GM23338 (cell line): ENCODE data around the gene HSPA9. TPM values are rescaled to one million over a fixed set of nuclear protein-coding genes. Genes with fewer than 3 reads are reported as not detected.
A peak's percentile ranks its signal among the peaks of the same experiment; 100 is the strongest.

Experiments used
- ATAC-seq: fragments of 200-7000 bp; cut with Tn5 transposase; 3 replicates; pipeline ENCODE4 v1.9.1; 2020
- DNase-seq: peaks from one replicate; pipeline ENCODE4 v3.0.0-alpha.2; 2015; ENCODE audit warnings: low spot score
- H2AFZ ChIP-seq: fragments of 200-600 bp; sonication (generic); 2 replicates; pipeline ENCODE4 v1.8.0; 2016; ENCODE audit warnings: antibody characterized with exemption, mild to moderate bottlenecking, moderate library complexity
- H3F3A ChIP-seq: fragments of 200-600 bp; sonication (generic); replicated peaks from 2 replicates; pipeline ENCODE4 v1.8.0; 2017; ENCODE audit warnings: antibody characterized with exemption, mixed run types, low read depth
- H3K27ac ChIP-seq: fragments of 200-600 bp; sonication (generic); 2 replicates; pipeline ENCODE4 v1.6.1; 2016; ENCODE audit warnings: low read depth
- H3K27me3 ChIP-seq: fragments of 200-600 bp; sonication (generic); 2 replicates; pipeline ENCODE4 v1.8.0; 2016; ENCODE audit warnings: mild to moderate bottlenecking, mixed run types, moderate library complexity; ENCODE audit not compliant: insufficient read depth
- H3K36me3 ChIP-seq: fragments of 200-600 bp; sonication (generic); 2 replicates; pipeline ENCODE4 v1.8.0; 2016; ENCODE audit warnings: mild to moderate bottlenecking; ENCODE audit not compliant: insufficient read depth
- H3K4me1 ChIP-seq: fragments of 200-600 bp; sonication (generic); 2 replicates; pipeline ENCODE4 v1.8.0; 2016; ENCODE audit warnings: mild to moderate bottlenecking, moderate library complexity; ENCODE audit not compliant: insufficient read depth
- H3K4me2 ChIP-seq: fragments of 200-600 bp; sonication (generic); 2 replicates; pipeline ENCODE4 v1.7.1; 2017; ENCODE audit warnings: mixed run types
- H3K4me3 ChIP-seq: fragments of 200-600 bp; sonication (generic); 2 replicates; pipeline ENCODE4 v1.6.1; 2016; ENCODE audit warnings: mixed run types
- H3K79me2 ChIP-seq: fragments of 200-600 bp; sonication (generic); replicated peaks from 2 replicates; pipeline ENCODE4 v1.8.0; 2017; ENCODE audit warnings: mild to moderate bottlenecking; ENCODE audit not compliant: insufficient read depth
- H3K9me2 ChIP-seq: fragments of 200-600 bp; sonication (generic); 2 replicates; pipeline ENCODE4 v1.8.0; 2017; ENCODE audit not compliant: insufficient read depth
- H4K20me1 ChIP-seq: fragments of 200-600 bp; sonication (generic); replicated peaks from 2 replicates; pipeline ENCODE4 v1.8.0; 2017; ENCODE audit warnings: mild to moderate bottlenecking; ENCODE audit not compliant: insufficient read depth
- H3K27ac Mint-ChIP-seq: 2 replicates; pipeline ENCODE4 v1.8.0; 2020; ENCODE audit warnings: inconsistent platforms, mild to moderate bottlenecking, moderate library complexity, mixed read lengths
- H3K27me3 Mint-ChIP-seq: 3 replicates; pipeline ENCODE4 v1.8.0; 2022; ENCODE audit warnings: low read depth, mild to moderate bottlenecking, moderate library complexity, mixed read lengths, inconsistent platforms; ENCODE audit not compliant: insufficient read depth, poor library complexity
- H3K36me3 Mint-ChIP-seq: 3 replicates; pipeline ENCODE4 v1.8.0; 2021; ENCODE audit warnings: low read depth, mild to moderate bottlenecking, inconsistent platforms, moderate library complexity, mixed read lengths
- H3K4me1 Mint-ChIP-seq: 3 replicates; pipeline ENCODE4 v1.8.0; 2020; ENCODE audit warnings: mild to moderate bottlenecking, inconsistent platforms, mixed read lengths
- H3K4me3 Mint-ChIP-seq: 3 replicates; pipeline ENCODE4 v1.8.0; 2021; ENCODE audit warnings: moderate library complexity, mild to moderate bottlenecking, inconsistent platforms, mixed read lengths
- H3K9me3 Mint-ChIP-seq: 3 replicates; pipeline ENCODE4 v1.8.0; 2020; ENCODE audit warnings: moderate library complexity, mild to moderate bottlenecking, inconsistent platforms, mixed read lengths
- CREB1 ChIP-seq: fragments of 250-450 bp; sonication (Bioruptor Pico); IDR thresholded peaks from 2 replicates; pipeline ENCODE4 v1.5.0; 2020; ENCODE audit warnings: low read depth, mild to moderate bottlenecking, moderate library complexity
- ETS1 ChIP-seq: IDR thresholded peaks from 2 replicates; pipeline ENCODE4 v1.6.1; 2016; ENCODE audit warnings: antibody characterized with exemption
- EZH2phosphoT487 ChIP-seq: fragments of 200-600 bp; sonication (generic); IDR thresholded peaks from one replicate; pipeline ENCODE4 v1.8.1; 2018; ENCODE audit warnings: antibody characterized with exemption; ENCODE audit not compliant: unreplicated experiment
- STAT1 ChIP-seq: IDR thresholded peaks from one replicate; pipeline ENCODE4 v1.6.1; 2016; ENCODE audit warnings: antibody characterized with exemption; ENCODE audit not compliant: unreplicated experiment
- ZNF114 ChIP-seq: fragments of 250-450 bp; sonication (Bioruptor Pico); IDR thresholded peaks from 2 replicates; pipeline ENCODE4 v1.5.0; 2020; ENCODE audit warnings: mild to moderate bottlenecking, moderate library complexity
- ZNF331 ChIP-seq: fragments of 250-450 bp; sonication (Bioruptor Pico); IDR thresholded peaks from 2 replicates; pipeline ENCODE4 v1.5.0; 2020; ENCODE audit warnings: low read depth, mild to moderate bottlenecking, moderate library complexity
- ZNF462 ChIP-seq: fragments of 250-450 bp; sonication (Bioruptor Pico); IDR thresholded peaks from 2 replicates; pipeline ENCODE4 v1.5.0; 2020; ENCODE audit warnings: mild to moderate bottlenecking, moderate library complexity
- polyA plus RNA-seq: library from polyadenylated mRNA; unstranded; fragments of >200 nt; fragmentation: Nextera tagmentation; extraction: Ambion mirVana; gene quantifications from 2 replicates; pipeline ENCODE4 v1.2.1, GENCODE V29; 2016
- total RNA-seq: library from RNA; depleted of rRNA; stranded (reverse); fragments of >200 nt; shearing (Covaris generic); gene quantifications from 2 replicates; pipeline ENCODE4 v1.2.3, GENCODE V29; 2014

HSPA9 gene
- total and polyA plus RNA-seq, 2 experiments from 2014 or later, result 302 to 751 TPM

GRCh38 chr5:138574744-138575193 is 432 bp downstream of the HSPA9 start:
- Mint-ChIP-seq H3K36me3 (peaks cover 60% of the 10 kb centered on the region), H3K27me3 (peaks cover 13% of the 10 kb centered on the region), H3K4me3 (peak overlapping the region; percentile 100), H3K27ac (peak overlapping the region; percentile 100), H3K4me1 (peaks cover 14% of the 10 kb centered on the region), H3K9me3 (peaks cover 10% of the 10 kb centered on the region; the same call in 2 of the 3 replicates)
- peaks cover 55% of the 10 kb centered on the region for H3K79me2 ChIP-seq
- no peaks in the 10 kb centered on the region for H3K27me3 ChIP-seq
- no peak for ATAC-seq
- TF ChIP-seq ZNF331 (CRISPR knock-in tag) (no peak), ETS1 (no peak), ZNF114 (no peak)
- H3K9me2 ChIP-seq, result no peaks in the 10 kb centered on the region
- peak overlapping the region; percentile 98 for H3K27ac ChIP-seq
- peak overlapping the region; percentile 97 for H3K4me2 ChIP-seq
- H2AFZ ChIP-seq, result no peak overlapping the region
- peak overlapping the region; percentile 91 for H3K4me3 ChIP-seq
- peaks cover 23% of the 10 kb centered on the region for H4K20me1 ChIP-seq
- no peak for DNase-seq
- peaks cover 32% of the 10 kb centered on the region for H3F3A ChIP-seq
- H3K4me1 ChIP-seq, result peaks cover 6% of the 10 kb centered on the region
- peaks cover 43% of the 10 kb centered on the region for H3K36me3 ChIP-seq

- TF ChIP-seq CREB1 (CRISPR knock-in tag) (no peak), ZNF462 (CRISPR knock-in tag) (no peak), ZNF114 (no peak), EZH2phosphoT487 (no peak), STAT1 (no peak), ETS1 (no peak)
- Mint-ChIP-seq H3K9me3 (peaks cover 10% of the 10 kb centered on the region; the same call in 2 of the 3 replicates), H3K27me3 (peaks cover 13% of the 10 kb centered on the region), H3K27ac (peak overlapping the region; percentile 100), H3K4me1 (peaks cover 14% of the 10 kb centered on the region), H3K4me3 (peak overlapping the region; percentile 100), H3K36me3 (peaks cover 67% of the 10 kb centered on the region)
- H3K4me2 ChIP-seq, result peak overlapping the region; percentile 97
- DNase-seq (no peak), ATAC-seq (no peak)
- peak overlapping the region; percentile 91 for H3K4me3 ChIP-seq
- H3K4me1 ChIP-seq, result peaks cover 6% of the 10 kb centered on the region
- peak overlapping the region; percentile 98 for H3K27ac ChIP-seq
- H2AFZ ChIP-seq, result no peak overlapping the region
- H4K20me1 ChIP-seq, result peaks cover 30% of the 10 kb centered on the region
- no peaks in the 10 kb centered on the region for H3K27me3 ChIP-seq
- H3F3A ChIP-seq, result peaks cover 35% of the 10 kb centered on the region
- peaks cover 48% of the 10 kb centered on the region for H3K36me3 ChIP-seq
- H3K79me2 ChIP-seq, result peaks cover 62% of the 10 kb centered on the region
- H3K9me2 ChIP-seq, result no peaks in the 10 kb centered on the region
Observed at GRCh38 chr5:138573949-138574670, 1.1 kb downstream of the HSPA9 start.
